GM21576 (cell line): ENCODE results near the gene PDIK1L.

Source experiments
- ATAC-seq: cut with Tn5 transposase; IDR thresholded peaks from one replicate; pipeline ENCODE4 v1.9.1; 2021; ENCODE audit warnings: mild to moderate bottlenecking, moderate library complexity; ENCODE audit not compliant: unreplicated experiment

The PDIK1L gene

DNA sequence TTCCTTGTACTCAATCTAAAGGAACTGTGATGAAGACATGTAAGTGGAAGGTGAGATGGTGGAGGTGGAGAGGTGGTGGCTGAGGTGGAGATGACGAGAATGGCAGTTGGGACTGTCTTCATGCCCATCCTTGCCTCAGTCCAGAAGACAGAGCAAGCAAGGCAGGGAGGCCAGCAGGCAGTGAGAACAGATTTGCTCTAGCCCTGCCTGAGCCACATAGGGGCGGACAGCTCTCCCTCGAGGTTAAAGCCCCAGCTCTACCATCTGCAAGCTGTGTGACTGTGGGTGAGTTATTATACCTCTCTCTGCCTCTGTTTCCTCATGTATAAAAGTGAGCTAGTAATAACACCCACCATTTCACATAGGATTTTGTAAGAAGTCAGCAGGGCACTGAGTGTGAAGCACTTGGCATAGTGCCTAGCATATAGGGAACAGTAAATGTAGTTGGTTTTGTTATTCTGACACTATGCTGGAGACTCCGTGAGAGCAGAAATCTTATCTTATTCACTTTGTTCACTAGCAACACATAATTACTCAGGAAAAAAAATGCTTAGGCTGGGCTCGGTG lies 42.4 kb downstream of the PDIK1L start:
- no peak for ATAC-seq

DNA sequence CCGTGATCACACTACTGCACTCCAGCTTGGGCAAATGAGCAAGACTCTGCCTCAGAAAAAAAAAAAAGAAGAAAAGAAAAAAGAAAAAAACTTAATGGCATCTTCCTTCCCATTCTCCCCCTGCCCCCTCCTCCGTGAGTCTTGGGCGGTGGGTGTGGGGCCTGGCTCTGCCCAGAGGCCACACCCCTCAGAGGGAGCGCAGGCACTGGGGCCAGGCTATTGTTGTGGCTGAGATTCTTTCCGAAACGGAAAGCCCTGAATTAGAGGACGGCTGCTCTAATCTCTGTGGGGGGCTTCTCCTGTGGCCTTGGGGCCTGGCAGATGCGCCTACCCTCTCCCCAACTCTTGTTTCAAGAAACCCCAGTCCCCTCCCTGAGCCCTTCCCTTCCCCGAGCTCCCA lies 43.1 kb downstream of the PDIK1L start:
- no peak for ATAC-seq

DNA sequence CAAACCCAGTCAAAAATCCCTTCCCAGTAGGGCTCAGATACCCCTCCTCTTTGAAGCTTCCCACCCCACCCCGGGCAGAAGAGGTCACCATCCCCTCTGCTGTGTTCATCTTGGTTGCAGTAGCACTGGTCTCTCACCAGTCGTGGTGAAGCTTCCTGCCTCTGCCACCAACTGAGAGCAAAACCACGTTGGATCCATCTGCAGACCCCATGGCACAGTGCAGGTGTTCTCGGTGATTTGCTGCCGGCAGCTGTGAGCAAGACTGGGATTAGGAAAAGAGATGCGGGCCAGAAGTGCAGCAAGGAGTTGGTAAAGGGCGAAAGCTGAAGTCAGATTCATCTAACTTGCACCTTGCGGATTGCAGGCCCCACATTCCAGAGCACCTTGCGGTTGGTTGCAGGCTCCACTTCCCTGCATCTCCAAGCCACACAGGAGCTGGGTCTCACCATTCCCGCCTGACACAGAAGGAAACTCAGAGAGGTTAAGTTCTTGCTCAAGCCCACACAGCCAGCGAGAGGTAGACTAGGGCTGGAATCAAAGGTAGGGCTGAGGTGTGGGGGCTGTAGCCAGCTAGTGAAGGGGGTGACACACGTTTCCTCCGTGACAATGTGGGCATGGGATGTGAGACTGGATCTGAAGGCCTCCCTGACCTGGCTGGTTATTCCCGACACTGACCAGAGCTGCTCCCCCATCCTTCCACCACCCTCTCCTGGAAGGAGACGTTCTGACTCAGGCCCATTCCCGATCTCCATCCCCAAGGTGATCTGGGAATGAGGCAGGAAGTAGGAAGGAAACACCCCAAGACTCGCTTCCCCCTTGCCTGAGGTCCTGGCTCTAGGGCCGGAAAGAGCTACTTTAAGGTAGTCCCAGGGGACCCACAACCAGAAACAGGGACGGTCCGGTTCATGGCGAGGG lies 44.0 kb downstream of the PDIK1L start:
- ATAC-seq: no peak

DNA sequence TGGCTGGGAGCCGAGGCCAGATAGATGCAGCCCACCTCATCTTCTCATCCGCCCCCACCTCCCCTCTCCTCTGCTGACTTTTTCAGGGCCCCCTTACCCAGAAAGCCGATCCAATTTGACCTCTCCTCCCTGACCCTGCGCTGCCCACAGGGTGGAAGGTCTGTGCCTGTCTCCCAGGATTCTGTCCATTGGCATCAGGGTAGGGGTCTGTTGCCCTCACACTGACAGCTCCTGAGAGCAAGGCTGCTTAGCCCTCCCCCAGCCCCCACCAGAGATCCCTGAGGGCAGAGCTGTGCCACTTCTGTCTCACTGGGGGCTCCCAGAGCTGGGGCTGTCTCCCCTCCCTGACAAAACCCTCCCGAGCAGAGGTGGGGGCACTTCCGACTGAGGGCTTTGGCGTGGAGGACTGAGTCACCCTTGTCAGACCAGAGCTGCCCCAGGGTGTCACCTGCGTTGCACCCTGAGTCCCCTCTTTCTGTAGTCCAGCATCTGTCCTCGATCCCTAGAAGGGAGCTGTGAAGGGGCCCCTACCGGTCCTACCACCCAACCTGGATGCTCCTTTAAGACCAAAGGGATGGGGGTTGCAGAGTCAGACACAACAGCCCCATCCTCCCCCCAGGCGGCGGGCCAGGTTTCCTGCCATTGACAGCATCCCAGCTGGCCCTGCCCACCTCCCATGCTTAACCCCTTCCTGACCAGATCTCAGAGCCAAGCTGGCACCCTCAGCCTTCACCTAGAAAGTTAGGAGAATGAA lies 44.8 kb downstream of the PDIK1L start:
- ATAC-seq: no peak

DNA sequence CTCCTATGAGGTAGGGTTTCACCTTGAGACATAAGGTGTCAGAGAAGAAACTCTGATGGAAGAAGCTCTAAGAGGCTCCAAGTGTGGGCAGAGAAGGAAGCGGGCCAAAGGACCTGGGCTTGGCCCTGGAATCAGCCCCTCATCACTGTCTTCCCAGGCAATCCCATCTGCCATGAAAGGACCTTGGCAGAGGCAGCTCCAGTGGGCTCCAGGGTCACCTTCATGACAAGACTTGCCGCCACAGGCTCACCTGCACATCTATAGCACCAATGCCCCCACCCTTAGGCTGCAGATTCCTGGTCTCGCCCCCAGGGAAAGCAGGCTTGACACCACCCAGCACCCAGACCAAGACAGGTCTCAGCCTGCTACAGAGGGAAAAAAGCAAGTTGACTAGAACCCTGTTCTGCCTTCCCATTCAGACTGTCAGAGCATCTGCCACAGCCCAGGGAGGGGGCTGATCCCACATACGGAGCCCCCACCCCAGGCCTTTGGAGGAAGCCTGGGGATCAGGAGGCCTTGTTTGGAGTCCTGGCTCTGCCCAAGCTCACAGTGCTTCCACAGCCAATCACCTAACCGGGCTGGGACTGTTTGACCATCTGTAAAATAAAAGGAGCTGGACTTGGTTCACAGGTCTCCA lies 46.8 kb downstream of the PDIK1L start:
- ATAC-seq: no peak

DNA sequence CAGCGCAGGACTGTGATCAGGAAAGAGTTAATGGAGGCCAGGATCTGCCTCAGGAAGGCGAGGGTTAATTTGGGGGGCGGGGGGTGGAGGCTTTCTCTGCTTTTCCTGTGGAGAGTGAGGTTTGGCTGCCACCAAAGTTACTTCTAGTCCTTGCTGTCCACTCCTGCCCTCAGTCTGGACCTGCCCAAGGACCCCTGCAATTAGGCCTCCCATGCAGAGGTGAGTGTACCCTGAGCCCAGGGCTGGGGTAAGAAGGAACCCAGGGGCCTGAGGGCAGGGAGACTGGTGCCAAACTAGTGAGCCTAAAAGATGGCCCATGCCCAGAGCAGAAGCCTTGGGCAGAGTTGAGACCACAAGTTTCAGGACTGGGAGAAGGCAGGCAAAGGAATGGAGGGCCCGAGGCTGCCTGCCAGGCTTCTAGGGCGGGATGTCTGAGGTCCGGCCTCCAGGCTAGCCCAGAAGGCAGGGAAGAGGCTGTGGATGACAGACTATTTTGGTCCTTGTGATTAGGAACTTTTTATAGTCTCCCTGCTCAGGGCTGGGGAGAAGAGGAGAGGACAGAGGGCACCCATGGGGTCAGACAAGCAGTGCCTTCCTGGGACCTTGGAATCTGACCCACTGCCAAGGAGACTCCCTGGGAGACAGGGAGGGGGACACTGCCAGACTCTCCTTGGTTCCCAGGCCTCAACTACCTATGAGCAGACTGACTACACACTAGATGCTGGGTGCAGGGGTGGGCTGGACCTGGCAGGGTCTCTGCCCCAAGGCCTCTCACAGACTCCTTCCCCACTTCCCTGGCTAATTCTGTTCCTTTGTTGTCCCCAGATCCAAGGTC lies 47.5 kb downstream of the PDIK1L start, which contains the start of gene FAM110D:
Gene FAM110D, plus strand, starts transcription at position 172 of the 835 bp plus-strand sequence. CDS start 2,213 bp downstream, outside the sequence.
- no peak for ATAC-seq

DNA sequence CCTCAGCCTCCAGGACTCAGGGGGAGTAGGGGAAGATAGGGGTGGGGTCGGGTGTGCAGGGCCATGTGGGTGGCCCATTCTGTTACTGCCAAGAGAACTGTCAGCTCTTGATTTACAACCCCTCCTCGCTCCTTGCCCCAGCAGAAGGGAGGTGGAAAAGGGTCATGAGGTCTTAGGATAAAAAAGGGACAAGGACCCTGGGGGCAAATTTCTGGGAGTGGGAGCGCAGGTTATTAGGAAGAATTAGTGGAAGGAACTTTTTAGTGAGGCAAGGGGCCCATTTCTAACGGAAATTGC lies 48.1 kb downstream of the PDIK1L start:
- ATAC-seq: no peak

DNA sequence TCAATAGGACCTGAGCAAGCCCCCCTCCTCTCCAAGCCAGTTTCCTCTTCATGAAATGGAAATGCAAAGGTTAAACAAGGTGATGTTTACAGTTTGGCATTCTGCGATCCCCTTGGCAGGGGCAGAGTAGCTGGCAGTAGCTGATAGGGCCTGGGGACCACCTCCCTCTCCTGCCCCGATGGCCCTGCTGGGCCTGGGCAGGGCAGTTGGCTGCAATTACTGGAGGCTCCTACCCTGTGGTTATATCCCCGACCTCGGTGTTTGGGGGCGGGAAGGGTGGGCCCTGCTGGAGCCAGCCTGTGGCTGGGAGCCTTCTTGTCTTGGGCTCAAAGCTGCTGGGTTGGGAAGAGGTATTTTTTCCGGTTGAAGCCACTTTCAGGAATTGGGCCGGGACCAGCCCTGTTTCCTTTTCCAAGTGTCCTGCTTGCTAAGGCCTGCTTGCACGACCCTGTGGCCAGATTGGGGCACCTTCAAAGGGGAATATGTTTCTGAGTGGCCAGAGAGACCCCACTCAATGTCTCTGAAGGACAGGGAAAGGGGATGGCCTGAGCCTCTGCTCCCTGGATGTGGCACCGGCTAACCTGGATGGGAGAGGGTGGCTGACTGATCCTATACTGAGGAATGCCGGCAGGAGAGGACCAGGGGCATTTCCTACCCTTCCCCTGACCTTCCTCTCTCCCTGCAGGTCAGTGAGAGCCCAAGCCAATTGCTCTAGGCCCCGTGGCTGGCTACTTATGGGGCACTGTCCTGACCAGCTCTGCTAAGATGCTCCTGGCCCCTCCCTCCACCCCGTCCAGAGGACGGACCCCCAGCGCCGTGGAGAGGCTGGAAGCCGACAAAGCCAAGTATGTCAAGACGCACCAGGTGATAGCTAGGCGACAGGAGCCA lies 49.1 kb downstream of the PDIK1L start:
- ATAC-seq: no peak

DNA sequence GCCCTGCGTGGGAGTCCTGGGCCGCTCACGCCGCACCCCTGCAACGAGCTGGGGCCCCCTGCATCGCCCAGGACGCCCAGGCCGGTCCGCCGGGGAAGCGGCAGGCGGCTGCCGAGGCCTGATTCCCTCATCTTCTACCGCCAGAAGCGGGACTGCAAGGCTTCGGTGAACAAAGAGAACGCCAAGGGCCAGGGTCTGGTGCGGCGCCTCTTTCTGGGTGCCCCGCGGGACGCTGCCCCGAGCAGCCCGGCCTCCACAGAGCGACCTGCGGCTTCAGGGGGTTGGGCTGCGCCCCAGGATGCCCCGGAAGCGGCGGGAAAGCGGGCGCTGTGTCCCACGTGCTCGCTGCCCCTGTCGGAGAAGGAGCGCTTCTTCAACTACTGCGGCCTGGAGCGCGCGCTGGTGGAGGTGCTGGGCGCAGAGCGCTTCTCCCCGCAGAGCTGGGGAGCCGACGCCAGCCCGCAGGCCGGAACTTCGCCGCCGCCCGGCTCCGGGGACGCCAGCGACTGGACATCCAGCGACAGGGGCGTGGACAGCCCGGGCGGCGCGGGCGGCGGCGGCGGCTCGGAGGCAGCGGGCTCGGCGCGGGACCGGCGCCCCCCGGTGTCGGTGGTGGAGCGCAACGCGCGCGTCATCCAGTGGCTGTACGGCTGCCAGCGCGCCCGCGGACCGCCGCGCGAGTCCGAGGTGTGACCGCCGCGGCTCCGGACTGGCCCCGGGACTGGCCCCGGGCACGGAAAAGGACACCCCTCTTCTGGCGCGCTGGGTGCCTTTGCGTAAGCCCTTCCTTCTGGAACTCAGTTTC lies 50.0 kb downstream of the PDIK1L start:
- no peak for ATAC-seq

DNA sequence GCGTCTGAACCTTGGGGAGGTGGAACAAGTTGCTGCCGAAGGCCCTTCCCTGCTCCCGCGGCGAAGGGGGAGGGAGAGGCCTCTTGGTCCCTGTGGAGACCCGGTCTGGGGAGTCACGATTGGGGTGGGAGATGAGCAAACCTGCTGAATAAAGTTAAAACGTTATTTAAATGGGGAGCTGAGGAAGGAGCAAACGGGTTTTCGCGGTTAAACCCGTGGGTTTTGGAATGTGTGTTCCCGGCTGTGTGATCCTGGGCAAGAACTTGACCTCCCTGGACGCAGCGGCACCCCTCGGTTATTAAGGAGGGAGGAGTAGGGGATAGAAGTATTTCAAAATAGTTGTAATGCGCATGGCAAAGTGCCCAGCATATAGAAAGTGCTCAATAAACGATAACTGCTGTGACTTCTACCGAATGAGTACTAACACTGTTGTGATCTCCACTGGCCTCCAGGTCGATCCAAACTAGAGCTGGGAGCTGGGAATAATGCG lies 50.6 kb downstream of the PDIK1L start:
- no peak for ATAC-seq

DNA sequence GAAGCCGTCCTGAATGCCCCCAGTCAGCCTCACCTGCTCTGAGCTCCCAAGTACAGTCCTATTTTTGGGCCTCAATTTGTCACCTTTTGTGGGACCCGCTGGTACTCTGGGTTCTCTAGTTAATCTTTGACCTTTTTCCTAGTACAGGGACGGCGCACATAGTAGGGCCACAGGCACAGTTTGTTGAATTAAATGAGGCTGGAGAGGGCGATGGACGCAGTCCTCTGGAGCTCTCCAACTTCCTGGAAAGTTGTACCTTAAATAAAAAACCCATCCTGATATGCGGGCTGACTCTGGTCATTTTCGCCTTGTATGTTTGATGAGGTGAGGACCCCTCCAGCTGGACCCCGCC lies 52.0 kb downstream of the PDIK1L start:
- ATAC-seq: no peak

DNA sequence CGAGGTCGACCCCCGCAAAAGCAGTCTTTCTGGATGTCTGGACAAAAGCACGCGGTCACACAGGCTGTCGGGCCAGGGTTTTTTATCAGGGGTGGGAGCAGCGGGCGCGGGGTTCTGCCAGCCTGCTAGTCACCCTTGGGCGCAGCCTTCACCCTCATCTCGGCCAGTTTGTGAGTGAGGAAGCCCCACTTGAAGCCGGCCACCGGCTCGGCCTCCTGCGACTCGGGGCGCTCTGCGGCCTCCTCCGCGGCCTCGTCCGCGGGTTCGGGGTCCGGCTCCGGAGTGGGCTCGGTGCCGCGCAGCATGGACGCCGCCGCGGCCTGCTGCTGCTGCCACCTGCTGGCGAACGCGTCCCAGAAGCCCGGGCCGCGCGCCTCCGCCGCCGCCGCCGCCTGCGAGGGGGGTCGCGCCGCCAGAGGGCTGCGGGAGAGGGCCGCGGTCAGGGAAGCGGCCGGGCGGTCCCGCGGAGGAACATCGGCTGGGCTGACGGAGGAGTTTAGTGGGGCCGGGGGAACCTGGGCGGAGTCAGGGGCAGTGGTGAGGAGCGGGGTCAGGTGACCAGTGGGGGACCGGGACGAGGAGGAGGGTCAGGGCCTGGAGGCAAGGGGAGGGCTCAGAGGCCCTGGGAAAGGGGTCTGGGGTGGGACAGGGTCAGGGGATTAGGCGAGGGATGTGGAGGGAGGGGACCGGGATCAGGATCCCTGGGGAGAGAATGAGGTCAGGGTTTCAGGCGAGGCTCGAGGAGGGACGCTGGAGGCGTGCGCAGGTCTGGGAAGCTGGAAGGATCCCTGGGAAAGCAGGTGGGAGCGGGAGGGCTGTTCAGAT lies 52.6 kb downstream of the PDIK1L start:
- ATAC-seq: no peak

DNA sequence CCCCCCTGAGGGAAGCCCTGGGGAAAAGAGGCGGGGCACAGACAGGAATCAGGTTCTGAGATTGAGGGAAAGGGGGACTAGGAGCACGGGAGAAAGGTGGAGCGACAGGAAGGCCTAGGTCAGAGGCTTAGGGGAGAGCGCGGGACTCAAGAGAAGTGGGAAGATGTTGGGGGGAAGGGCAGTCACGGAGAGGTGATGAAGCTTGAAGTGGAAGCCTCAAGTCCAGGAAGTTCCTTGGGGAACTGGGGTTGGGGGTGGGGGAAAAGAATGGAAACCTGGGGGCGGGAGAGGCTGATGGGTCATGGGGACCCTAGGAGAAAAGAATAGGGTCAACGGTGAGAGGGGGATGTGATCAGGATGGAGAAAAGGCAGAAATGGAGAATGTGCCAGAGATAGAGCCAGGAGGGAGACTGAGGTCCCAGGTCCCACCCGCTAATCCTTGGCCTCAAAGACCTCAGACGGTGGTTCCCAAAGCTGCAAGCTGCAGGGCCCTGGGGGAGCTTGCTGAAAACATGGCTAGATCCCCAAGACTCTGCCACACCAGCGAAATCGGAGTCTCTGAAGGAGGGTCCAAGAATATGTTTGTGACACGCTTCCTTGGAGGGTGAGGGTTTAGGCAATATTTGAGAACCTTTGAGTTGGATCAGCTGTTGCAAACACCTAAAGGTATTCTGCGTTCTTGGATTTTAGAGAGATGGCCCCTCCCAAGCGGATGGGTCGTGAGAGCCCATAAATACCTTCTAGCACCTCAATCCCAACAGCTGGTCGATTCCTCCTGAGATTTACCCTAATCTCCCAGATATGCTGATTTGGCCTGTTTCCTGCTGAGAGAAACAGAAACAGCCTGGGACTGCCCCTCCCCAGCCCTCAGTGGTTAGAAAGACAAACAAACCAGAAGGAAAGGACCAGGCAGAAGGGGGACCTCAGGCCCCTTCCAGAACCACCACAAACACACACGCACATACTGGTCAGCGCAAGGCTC lies 53.5 kb downstream of the PDIK1L start:
- no peak for ATAC-seq

DNA sequence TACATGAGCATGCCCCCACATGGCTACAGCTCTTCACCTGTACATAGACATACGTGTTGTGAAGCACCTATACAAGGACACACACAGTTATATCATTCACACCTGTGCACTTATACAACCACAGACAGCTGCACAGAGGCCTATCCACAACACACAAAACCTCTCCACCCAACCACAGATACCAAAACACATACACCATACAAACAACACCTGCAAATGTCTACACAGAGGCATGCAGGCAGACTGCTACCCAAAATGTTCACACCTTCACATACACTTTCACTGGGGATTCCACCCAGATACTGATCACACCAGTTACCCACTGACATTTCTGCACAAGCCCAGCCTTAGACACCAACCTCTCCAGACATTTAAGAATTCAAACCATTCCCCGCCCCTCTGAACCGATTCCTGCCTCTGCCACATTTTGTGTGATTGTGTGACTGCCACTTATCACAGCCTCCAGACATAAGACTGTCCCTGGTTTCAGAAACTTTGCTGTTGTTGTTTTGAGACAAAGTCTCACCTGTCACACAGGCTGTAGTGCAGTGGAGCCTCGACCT lies 55.2 kb downstream of the PDIK1L start:
- no peak for ATAC-seq

DNA sequence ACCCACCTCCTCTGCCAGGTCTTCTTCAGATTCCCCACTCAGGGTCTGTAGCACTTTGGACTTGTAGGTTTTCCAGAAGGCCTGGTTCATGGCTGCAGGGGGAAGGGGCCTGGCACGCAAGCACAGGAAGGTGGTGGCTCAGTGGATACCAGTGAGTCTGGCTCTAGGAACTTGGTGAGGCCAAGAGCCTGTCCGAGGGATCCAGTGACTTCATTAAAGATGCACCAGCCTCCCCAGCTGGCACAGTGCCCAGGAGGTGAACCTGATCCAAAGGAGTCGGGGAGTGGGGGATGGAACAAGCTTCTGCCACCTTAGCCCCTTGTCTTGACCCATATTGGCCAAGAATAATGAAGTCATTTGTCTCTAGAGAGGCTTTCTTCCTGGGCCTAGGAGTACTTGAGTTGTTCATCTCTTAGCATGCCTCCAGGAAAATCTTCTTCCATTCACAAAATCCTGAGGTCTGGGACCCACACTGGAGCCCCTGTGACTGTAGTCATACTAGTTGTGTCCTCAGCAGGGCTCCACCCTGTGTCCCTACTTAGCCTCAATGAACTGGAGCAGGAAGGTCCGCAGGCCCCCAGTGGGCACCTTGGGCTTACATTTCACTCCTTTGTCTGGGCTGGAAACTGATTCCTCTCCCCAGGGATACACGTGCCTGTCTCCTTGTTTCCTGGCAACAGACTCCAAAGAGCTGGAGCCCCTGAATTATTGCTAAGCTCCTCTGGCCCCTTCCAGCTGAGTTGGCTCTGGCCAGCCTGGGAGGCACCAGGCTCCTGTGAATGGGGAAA lies 57.0 kb downstream of the PDIK1L start, which contains the start of gene C1orf232:
Gene C1orf232, minus strand, starts transcription at position 554 of the 788 bp plus-strand sequence. Its CDS starts 464 bp downstream, at position 90.
- no peak for ATAC-seq
